ENCODE results near the gene BRK1. TPM values are rescaled to one million over a fixed set of nuclear protein-coding genes. Genes with fewer than 3 reads are reported as not detected.

The BRK1 gene
- total and polyA plus RNA-seq, 2 experiments from 2014 or later = 83.0 to 278 TPM

DNA sequence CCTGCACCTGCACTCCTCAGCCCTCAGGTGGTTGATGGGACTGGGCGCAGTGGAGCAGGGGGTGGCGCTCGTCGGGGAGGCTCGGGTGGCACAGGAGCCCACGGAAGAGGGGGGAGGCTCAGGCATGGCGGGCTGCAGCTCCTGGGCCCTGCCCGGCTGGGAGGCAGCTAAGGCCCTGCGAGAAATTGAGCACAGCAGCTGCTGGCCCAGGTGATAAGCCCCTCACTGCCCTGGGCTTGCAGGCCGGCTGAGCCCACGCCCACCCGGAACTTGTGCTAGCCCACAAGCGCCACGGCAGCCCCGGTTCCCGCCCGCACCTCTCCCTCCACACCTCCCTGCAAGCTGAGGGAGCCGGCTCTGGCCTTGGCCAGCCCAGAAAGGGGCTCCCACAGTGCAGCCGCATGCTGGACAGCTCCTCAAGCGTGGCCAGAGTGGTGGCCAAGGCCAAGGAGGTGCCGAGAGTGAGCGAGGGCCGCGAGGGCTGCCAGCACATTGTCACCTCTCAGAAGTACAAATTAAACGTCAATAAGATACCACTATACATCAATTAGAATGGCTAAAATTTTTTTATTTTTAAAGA lies 21.0 kb downstream of the BRK1 start:
- TF ChIP-seq, protein P1, sequence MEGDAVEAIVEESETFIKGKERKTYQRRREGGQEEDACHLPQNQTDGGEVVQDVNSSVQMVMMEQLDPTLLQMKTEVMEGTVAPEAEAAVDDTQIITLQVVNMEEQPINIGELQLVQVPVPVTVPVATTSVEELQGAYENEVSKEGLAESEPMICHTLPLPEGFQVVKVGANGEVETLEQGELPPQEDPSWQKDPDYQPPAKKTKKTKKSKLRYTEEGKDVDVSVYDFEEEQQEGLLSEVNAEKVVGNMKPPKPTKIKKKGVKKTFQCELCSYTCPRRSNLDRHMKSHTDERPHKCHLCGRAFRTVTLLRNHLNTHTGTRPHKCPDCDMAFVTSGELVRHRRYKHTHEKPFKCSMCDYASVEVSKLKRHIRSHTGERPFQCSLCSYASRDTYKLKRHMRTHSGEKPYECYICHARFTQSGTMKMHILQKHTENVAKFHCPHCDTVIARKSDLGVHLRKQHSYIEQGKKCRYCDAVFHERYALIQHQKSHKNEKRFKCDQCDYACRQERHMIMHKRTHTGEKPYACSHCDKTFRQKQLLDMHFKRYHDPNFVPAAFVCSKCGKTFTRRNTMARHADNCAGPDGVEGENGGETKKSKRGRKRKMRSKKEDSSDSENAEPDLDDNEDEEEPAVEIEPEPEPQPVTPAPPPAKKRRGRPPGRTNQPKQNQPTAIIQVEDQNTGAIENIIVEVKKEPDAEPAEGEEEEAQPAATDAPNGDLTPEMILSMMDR (IDR thresholded peaks at IDR 0.05; ENCODE audit: low read depth, low read length) = no peak
- H3K4me1 ChIP-seq (ENCODE audit: low read depth) = no peaks in the 10 kb centered on the region
- H3K9me3 ChIP-seq (ENCODE audit: low read depth) = no peaks in the 10 kb centered on the region
- H3K27ac ChIP-seq = no peak overlapping the region
- no peak overlapping the region for H3K4me3 ChIP-seq
- no peak for DNase-seq (ENCODE audit: low read depth in 1 of 2, low spot score in 1 of 2)
- H3K36me3 ChIP-seq = no peaks in the 10 kb centered on the region
- no peaks in the 10 kb centered on the region for H3K27me3 ChIP-seq

DNA sequence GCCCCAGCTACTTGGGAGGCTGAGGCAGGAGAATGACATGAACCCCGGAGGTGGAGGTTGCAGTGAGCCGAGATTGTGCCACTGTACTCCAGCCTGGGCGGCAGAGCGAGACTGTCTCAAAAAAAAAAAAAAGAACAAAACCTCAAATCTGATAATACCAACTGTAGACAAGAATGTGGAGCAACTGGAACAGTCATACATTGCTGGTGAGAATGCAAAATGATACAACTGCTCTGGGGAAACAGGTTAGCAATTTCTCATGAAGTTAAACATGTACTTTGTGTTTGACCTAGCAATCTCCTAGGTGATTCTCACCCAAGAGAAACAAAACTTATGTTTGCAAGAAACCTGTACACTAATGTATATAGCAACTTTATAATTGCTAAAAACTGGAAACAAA lies 21.7 kb downstream of the BRK1 start:
- no peaks in the 10 kb centered on the region for H3K9me3 ChIP-seq (ENCODE audit: low read depth)

DNA sequence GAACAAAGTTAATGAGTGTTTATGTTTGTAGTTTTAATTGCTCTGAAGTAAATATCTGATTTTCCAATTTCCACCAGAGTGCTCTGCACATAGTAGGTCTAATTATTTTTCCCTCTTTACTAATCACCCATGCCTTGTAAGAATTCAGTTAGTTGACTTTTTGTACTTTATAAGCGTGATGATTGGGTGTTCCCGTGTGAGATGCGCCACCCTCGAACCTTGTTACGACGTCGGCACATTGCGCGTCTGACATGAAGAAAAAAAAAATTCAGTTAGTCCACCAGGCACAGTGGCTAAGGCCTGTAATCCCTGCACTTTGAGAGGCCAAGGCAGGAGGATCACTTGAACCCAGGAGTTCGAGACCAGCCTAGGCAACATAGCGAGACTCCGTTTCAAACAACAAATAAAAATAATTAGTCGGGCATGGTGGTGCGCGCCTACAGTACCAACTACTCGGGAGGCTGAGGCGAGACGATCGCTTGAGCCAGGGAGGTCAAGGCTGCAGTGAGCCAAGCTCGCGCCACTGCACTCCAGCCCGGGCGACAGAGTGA lies 25.6 kb downstream of the BRK1 start:
- no peaks in the 10 kb centered on the region for H3K4me1 ChIP-seq (ENCODE audit: low read depth)
- TF ChIP-seq, protein P1 (IDR thresholded peaks at IDR 0.05; ENCODE audit: low read depth, low read length) = no peak
- no peaks in the 10 kb centered on the region for H3K9me3 ChIP-seq (ENCODE audit: low read depth)
- DNase-seq (ENCODE audit: low read depth in 1 of 2, low spot score in 1 of 2) = no peak
- no peak overlapping the region for H3K4me3 ChIP-seq
- H3K36me3 ChIP-seq = no peaks in the 10 kb centered on the region
- H3K27me3 ChIP-seq = no peaks in the 10 kb centered on the region
- no peak overlapping the region for H3K27ac ChIP-seq

More for the DNA sequence above, 21.7 kb downstream of the BRK1 start:
- no peaks in the 10 kb centered on the region for H3K4me1 ChIP-seq (ENCODE audit: low read depth)
- H3K4me3 ChIP-seq = no peak overlapping the region
- H3K27ac ChIP-seq = no peak overlapping the region
- TF ChIP-seq, protein P1 (IDR thresholded peaks at IDR 0.05; ENCODE audit: low read depth, low read length) = no peak
- no peaks in the 10 kb centered on the region for H3K36me3 ChIP-seq
- no peaks in the 10 kb centered on the region for H3K27me3 ChIP-seq
- peak in 1 of 2 donors; percentile 22 for DNase-seq (ENCODE audit: low read depth in 1 of 2, low spot score in 1 of 2)

DNA sequence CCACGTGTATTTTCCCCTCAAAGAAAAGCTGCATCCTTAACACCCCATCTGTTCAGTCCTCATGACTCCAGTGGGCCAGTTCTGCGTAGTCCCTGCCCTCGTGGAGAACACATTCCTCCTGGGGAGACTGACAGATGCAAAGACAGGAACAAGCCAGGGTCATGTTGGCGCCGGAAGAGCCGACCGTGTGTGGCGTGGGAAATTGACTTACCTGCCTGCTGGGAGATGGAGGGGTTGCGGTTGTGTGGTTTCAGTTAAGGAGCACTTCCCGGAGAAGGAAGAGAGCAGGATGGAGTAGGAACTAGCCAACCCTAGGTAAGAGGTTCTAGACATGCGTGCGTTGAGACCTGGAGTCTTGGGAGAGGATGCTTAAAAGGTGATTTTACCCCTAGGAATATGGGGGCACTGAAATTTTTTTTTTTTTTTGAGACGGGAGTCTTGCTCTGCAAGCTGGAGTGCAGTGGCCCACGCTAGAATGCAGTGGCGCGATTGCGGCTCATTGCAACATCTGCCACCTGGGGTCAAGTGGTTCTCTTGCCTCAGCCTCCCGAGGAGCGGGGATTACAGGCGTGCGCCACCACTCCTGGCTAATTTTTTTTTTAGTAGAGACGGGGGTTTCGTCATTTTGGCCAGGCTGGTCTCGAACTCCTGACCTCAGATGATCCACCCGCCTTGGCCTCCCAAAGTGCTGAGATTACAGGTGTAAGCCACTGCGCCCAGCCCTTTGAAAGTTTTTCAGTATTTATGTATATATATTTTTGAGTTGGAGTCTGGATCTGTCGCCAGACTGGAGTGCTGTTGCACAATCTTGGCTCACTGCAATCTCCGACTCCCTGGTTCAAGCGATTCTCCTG lies 27.5 kb downstream of the BRK1 start:
- Histone ChIP-seq H3K27me3 (no peaks in the 10 kb centered on the region), H3K27ac (no peak overlapping the region), H3K9me3 (ENCODE audit: low read depth) (no peaks in the 10 kb centered on the region), H3K4me3 (peak overlapping the region; percentile 57), H3K4me1 (ENCODE audit: low read depth) (no peaks in the 10 kb centered on the region), H3K36me3 (peaks cover 2% of the 10 kb centered on the region)
- peak in 1 of 2 donors; percentile 58 for DNase-seq (ENCODE audit: low read depth in 1 of 2, low spot score in 1 of 2)
- TF ChIP-seq, protein P1 (IDR thresholded peaks at IDR 0.05; ENCODE audit: low read depth, low read length) = no peak

DNA sequence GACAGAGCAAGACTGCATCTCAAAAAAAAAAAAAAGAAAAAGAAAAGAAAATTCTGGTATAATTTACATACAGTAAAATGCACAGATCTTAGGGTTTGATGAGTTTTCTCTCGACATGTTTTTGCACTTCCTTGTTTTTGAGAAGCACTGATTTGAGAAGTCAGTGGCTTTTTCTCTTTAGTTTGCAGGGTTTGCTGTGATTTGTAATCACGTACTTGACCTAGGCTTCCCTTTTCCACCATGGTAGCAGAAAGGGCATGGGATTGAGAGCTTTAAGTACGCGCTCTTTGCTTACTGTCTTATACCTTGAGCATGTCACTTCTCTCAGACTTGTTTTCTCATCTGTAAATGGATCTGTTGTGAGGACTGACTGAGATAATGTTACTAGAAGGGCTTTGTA lies 30.2 kb downstream of the BRK1 start:
- Histone ChIP-seq H3K27me3 (no peaks in the 10 kb centered on the region), H3K4me3 (no peak overlapping the region), H3K27ac (no peak overlapping the region), H3K9me3 (ENCODE audit: low read depth) (no peaks in the 10 kb centered on the region), H3K36me3 (peaks cover 16% of the 10 kb centered on the region), H3K4me1 (ENCODE audit: low read depth) (no peaks in the 10 kb centered on the region)
- TF ChIP-seq, protein P1 (IDR thresholded peaks at IDR 0.05; ENCODE audit: low read depth, low read length) = no peak
- DNase-seq (ENCODE audit: low read depth in 1 of 2, low spot score in 1 of 2) = no peak

Data from cardiac muscle cell (in vitro differentiated cells and primary cell).